Adrenal gland (tissue), 12 donors: ENCODE results near the gene PDE9A. TPM values are rescaled to one million over a fixed set of nuclear protein-coding genes. Genes with fewer than 3 reads are reported as not detected.

Source experiments
- DNase-seq, 7 donors: peaks; one replicate each; pipeline ENCODE4 v3.0.0-alpha.2; 2019 to 2020
- H3K27ac ChIP-seq, 5 donors: fragments of 200-600 bp; sonication (generic) in 4 of 5; 1 replicate in 3 of 5; 2 replicates in 2 of 5; pipeline versions ENCODE4 v1.5.1 to v1.8.0; 2016 to 2020; ENCODE audit warnings: mild to moderate bottlenecking in 1 of 5
- H3K27me3 ChIP-seq: fragments of 200-600 bp; 2 replicates; pipeline ENCODE4 v1.8.0; 2021
- H3K36me3 ChIP-seq, 2 donors: fragments of 200-600 bp; replicated peaks in 1 of 2; 1 replicate in 1 of 2; 2 replicates in 1 of 2; pipeline versions ENCODE4 v1.5.1 to v1.8.0; 2018 to 2022
- H3K4me1 ChIP-seq, 2 donors: fragments of 200-600 bp; replicated peaks in 1 of 2; 1 replicate in 1 of 2; 2 replicates in 1 of 2; pipeline versions ENCODE4 v1.5.1 to v1.8.0; 2018 to 2021
- H3K4me3 ChIP-seq, 4 donors: fragments of 200-600 bp; sonication (generic) in 3 of 4; one replicate each; pipeline ENCODE4 v1.5.1; 2016 to 2018
- H3K9me3 ChIP-seq, 3 donors: fragments of 200-600 bp; sonication (generic) in 1 of 3; replicated peaks in 1 of 3; 1 replicate in 2 of 3; 2 replicates in 1 of 3; pipeline versions ENCODE4 v1.5.1 to v1.8.0; 2016 to 2021
- POLR2A ChIP-seq, 2 donors: fragments of 450-650 bp; IDR thresholded peaks; one replicate each; pipeline ENCODE4 v1.6.1; 2017; ENCODE audit warnings: antibody characterized with exemption in 2 of 2, mild to moderate bottlenecking in 2 of 2, moderate library complexity in 1 of 2
- WGBS, 4 donors: extraction: QIAGEN DNeasy Blood & Tissue Kit in 2 of 4; methylation state at CpG; one replicate each; pipeline versions ENCODE4 v1.1.5 to v1.1.7; 2013 to 2017; 5-methylcytosine and 5-hydroxymethylcytosine counted together
- intact Hi-C, 2 donors: fragments of 100-400 bp; cut with DNase I; formaldehyde crosslinking; loops; one replicate each; pipeline versions ENCODE4 v1.14.1 to v1.15.0; 2022 to 2023
- polyA plus RNA-seq, 3 donors: library from polyadenylated mRNA; stranded (reverse); fragments of 200-250 nt in 2 of 3; fragments of 350-450 nt in 1 of 3; fragmentation: Illumina TruSeq in 1 of 3; extraction: RNeasy Lipid Tissue Mini Kit (QIAGEN cat#74804) in 1 of 3; gene quantifications; one replicate each; pipeline ENCODE4 v1.2.3, GENCODE V29; 2013 to 2014
- total RNA-seq, 9 donors: library from RNA; depleted of rRNA in 4 of 9; stranded (reverse); fragments of >200 nt in 4 of 9; fragments of 120-200 nt in 1 of 9; fragmentation: NEBNext Ultra II Directional in 1 of 9; extraction: Animal tissue kit (Norgen Biotek cat#: 25700) in 1 of 9; gene quantifications; one replicate each; pipeline versions ENCODE4 v1.1.0 to v1.2.4, GENCODE V29; 2013 to 2023
- TF ChIP-seq, protein P1 (sequence below), 6 experiments: fragments of 450-650 bp in 4 of 6; fragments of 200-600 bp in 2 of 6; sonication (generic) in 1 of 6; IDR thresholded peaks; 1 replicate in 5 of 6; 2 replicates in 1 of 6; pipeline versions ENCODE4 v1.5.1 to v1.8.0; 2016 to 2021; ENCODE audit warnings: antibody characterized with exemption in 6 of 6, mild to moderate bottlenecking in 2 of 6, moderate library complexity in 1 of 6
- donor health status: healthy with polysubstance abuse.
- donor health status: Bipolar disorder and iron deficiency.
- donor health status: DM: yes; HTN: yes; CAD: no.
- donor health status: DM: no; HTN: no; CAD: no.
- donor health status: DM: no; HTN: no; CAD: no.
- donor health status: DM: yes; HTN: yes; CAD: no.

The PDE9A gene
- total and polyA plus RNA-seq, 12 donors: 4.6 to 58.1 (median 19.5) TPM

DNA sequence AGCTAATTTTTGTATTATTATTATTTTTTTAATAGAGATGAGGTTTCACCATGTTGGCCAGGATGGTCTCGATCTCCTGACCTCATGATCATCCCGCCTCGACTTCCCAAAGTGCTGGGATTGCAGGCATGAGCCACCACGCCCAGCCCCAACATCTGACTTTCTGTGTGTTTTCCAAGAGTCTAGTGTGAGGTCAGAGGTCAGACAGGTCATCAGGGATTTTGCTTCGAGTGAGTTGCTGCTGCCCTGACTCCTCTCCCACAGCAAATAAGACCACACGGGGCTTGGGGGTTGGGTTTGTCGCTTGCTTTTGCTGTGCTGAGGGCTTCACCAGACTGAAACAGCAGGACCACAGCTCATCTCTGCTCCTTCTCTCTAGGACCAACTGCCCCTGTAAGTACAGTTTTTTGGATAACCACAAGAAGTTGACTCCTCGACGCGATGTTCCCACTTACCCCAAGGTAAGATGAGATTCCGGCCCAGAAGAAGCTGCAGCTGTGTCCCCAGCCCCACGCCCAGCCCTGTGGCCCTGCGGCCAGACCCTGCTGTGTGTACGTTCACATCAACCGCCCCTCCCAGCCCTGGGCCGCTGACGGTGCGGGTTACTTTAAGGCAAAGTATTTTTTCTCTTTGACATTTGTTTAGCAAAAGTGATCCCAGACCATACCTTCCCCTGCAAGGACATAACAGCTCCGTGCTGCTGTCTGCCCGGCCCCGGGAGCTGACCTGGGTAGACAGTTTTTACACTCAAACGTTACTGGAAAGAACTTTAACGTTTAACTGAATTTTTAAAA, 97.5 kb downstream of the PDE9A start:
- Histone ChIP-seq H3K27me3 (no peaks in the 10 kb centered on the region), H3K9me3 (no peaks in the 10 kb centered on the region), H3K27ac (no peak overlapping the region), H3K4me1 (no peaks in the 10 kb centered on the region), H3K4me3 (no peak overlapping the region), H3K36me3 (no peaks in the 10 kb centered on the region)
- intact Hi-C loops: no loop called here
- WGBS, 4 donors: 89 to 92% (median 90%) methylated on average over 23 of the region's 23 CpGs
- TF ChIP-seq, protein P1, sequence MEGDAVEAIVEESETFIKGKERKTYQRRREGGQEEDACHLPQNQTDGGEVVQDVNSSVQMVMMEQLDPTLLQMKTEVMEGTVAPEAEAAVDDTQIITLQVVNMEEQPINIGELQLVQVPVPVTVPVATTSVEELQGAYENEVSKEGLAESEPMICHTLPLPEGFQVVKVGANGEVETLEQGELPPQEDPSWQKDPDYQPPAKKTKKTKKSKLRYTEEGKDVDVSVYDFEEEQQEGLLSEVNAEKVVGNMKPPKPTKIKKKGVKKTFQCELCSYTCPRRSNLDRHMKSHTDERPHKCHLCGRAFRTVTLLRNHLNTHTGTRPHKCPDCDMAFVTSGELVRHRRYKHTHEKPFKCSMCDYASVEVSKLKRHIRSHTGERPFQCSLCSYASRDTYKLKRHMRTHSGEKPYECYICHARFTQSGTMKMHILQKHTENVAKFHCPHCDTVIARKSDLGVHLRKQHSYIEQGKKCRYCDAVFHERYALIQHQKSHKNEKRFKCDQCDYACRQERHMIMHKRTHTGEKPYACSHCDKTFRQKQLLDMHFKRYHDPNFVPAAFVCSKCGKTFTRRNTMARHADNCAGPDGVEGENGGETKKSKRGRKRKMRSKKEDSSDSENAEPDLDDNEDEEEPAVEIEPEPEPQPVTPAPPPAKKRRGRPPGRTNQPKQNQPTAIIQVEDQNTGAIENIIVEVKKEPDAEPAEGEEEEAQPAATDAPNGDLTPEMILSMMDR (IDR thresholded peaks at IDR 0.05): no peak
- TF ChIP-seq POLR2A (IDR thresholded peaks at IDR 0.05): no peak
- DNase-seq: no peak

GRCh38 chr21:42751866-42752265, 98.4 kb downstream of the PDE9A start:
- WGBS, 4 donors: 87 to 97% (median 95%) methylated on average over 4 to 9 of the region's 9 CpGs
- no peak overlapping the region for H3K27ac ChIP-seq
- intact Hi-C loops: no loop called here

GRCh38 chr21:42753804-42754203, 100.4 kb downstream of the PDE9A start:
- no peaks in the 10 kb centered on the region for H3K27me3 ChIP-seq
- intact Hi-C loops: no loop called here
- no peak overlapping the region for H3K27ac ChIP-seq
- WGBS, 4 donors: 91 to 94% (median 92%) methylated on average over 15 of the region's 15 CpGs
- DNase-seq: no peak
- H3K4me3 ChIP-seq: no peak overlapping the region
- no peaks in the 10 kb centered on the region for H3K9me3 ChIP-seq
- no peak for TF ChIP-seq POLR2A (IDR thresholded peaks at IDR 0.05)
- TF ChIP-seq, protein P1 (IDR thresholded peaks at IDR 0.05): no peak
- H3K36me3 ChIP-seq: no peaks in the 10 kb centered on the region
- H3K4me1 ChIP-seq: no peaks in the 10 kb centered on the region

More at GRCh38 chr21:42751866-42752265, 98.4 kb downstream of the PDE9A start:
- H3K9me3 ChIP-seq: no peaks in the 10 kb centered on the region
- H3K4me1 ChIP-seq: no peaks in the 10 kb centered on the region
- H3K27me3 ChIP-seq: no peaks in the 10 kb centered on the region
- TF ChIP-seq POLR2A (IDR thresholded peaks at IDR 0.05): no peak
- TF ChIP-seq, protein P1 (IDR thresholded peaks at IDR 0.05): no peak
- H3K4me3 ChIP-seq: no peak overlapping the region
- H3K36me3 ChIP-seq: no peaks in the 10 kb centered on the region
- DNase-seq: no peak

- WGBS, 4 donors: 80 to 91% (median 88%) methylated on average over 10 to 14 of the region's 14 CpGs
- no peak for DNase-seq
- Histone ChIP-seq H3K36me3 (no peaks in the 10 kb centered on the region), H3K27ac (no peak overlapping the region), H3K4me3 (no peak overlapping the region), H3K27me3 (no peaks in the 10 kb centered on the region), H3K9me3 (no peaks in the 10 kb centered on the region), H3K4me1 (no peaks in the 10 kb centered on the region)
- TF ChIP-seq, protein P1 (IDR thresholded peaks at IDR 0.05): no peak
- TF ChIP-seq POLR2A (IDR thresholded peaks at IDR 0.05): no peak
- intact Hi-C loops: no loop called here
Observed at GRCh38 chr21:42754270-42754933, 101.0 kb downstream of the PDE9A start.
